Measurements from ENCODE around the gene USP31.

The USP31 gene

DNA sequence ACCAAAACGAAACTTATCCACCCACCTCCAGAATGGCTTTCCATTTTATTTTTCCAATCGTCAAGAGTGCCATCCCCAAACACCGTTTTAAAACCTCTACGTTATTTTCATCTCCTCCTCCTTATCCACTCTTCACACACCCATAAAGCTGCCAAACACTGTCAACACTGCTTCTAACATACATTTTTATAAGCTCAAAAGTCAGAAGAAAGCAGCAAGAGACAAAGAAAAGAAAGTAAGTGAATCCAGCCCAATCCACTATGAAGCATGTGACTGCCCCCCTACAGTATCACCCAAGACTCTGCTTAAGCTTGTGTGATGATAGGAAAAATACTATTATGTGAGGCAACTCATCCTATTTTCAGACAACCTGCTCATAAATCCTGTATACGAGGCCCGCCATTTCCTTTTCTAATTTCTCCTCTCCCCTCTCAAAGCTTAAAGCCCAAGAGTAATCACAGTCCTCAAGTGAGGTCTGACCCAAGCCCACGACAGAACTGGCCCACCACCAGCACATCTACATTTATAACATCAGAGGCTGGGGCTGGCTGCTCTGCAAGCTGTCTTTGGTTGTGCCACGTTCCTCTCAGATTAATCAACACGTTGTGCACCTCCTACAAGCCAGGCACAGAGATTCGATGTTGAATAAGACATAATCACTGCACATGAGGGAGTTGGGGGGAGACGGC lies 16.3 kb downstream of the USP31 start:
- peak in 10 of 56 donors; percentile 13 to 49 (median 22) for DNase-seq

DNA sequence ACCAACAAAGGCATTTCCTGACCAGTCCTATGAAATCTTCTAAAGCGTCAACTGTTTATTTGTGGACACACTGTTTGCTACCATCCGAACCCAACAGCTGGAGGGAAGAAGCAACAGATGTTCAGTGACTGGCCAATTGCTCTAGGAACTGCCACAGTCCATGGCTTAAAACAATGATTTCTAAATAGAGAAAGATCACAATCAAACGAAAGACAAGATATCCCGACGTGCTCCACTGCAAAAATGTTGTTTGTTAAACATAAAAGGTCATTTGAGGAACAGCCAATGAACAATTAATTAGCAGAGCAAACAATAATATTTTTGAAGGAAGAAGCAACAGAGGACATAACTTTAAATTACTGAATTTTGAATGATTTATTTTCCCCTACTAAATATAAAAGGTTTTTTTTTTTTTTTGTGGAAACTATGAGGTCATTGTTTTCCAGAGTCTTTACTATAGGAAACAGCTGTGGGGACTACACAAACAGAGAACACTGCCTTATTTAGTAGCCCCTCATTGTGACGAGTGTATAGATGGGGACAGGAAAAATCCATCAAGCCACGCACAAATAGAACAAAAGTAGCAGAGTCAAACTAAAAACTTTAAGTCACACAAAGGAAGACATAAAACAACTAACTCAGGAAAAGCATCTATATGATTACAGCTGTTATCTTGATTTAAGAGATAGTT lies 17.2 kb downstream of the USP31 start:
- DNase-seq, result peak in 10 of 56 donors; percentile 15 to 55 (median 26)

DNA sequence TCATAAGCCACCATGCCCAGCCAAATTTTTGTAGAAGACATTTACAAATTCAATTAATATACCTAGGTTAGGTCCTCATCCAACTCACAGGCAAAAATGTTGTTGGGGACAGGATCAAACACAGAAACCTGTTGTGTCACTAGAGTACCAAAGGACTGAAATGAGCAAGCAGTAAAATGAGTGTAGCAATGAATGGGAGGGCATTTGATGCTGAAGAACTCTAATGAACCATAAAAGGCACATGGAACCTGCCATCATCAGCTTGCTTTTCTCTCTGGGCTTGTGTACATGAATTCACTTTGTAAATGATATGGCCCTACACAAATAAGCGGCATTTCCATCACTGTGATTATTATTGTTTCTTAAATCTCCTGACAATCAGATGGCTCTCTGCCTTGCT lies 17.8 kb downstream of the USP31 start:
- no peak for DNase-seq

DNA sequence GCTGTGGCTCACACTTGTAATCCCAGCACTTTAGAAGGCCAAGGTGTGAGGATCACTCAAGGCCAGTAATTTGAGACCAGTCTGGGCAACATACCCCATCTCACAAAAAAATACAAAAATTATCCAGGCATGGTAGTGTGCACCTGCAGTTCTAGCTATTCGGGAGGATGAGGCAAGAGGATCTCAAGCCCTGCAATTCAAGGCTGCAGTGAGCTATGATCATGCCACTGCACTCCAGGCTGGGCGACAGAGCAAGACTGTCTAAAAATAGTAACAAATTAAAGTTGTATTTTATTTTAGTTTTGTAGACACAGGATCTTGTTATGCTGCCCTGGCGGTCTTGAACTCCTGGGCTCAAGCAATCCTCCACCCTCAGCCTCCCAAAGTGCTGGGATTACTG lies 18.2 kb downstream of the USP31 start:
- no peak for DNase-seq

DNA sequence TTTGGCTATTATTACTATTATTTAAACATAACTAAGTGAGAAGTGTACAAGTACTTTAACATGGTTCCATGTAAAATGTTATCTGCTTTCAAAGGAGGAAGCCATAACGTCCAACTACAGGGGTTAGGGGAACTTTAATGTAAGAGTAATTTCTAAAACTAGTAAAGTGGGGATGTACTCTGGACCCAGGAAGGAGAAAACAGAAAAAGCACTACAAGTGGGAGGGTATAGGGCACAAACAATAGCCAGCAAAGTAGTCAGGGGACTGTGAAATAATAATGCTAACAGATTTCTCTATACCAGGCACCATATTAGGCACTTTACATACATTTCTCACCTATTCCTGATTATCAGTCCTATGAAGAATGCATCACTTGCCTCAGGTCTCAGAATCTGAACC lies 19.6 kb downstream of the USP31 start:
- no peak for DNase-seq

DNA sequence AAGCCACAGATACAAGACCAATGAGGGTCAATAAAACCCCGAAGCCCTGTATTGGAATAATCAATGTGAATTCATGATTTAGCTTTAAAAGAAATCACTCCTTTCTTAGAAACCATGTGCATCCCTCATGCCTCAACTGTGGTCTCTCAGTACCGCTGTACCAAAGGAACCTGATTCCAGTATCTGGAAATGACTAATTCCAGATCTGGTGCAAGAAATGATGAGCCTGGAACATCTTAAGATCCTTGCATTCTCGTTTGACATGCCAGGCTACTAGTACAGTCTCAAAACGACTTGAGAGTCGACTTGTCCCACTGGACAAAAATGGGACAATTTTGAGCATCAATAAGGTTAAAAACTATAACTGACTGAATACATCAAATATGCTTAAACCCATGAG lies 21.2 kb downstream of the USP31 start:
- DNase-seq, result no peak

DNA sequence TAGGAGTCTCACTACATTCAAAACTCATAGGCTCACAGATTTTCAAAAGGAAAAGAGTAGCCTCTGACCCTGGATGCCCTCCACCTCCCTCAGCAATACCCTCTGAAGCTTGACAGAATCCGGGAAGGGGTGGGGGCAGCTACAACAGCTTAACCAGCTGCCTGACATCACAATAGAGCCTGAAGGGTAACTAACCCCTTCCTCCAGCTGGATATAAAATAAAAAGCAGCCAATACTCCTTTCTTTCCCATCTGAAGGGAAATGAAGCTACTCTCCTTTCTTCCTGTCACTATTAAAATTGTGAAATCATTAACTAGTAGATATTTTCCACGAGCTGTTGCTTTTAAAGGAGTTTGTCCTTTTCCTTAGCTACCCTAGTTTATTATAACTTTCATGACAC lies 24.0 kb downstream of the USP31 start:
- no peak for DNase-seq

DNA sequence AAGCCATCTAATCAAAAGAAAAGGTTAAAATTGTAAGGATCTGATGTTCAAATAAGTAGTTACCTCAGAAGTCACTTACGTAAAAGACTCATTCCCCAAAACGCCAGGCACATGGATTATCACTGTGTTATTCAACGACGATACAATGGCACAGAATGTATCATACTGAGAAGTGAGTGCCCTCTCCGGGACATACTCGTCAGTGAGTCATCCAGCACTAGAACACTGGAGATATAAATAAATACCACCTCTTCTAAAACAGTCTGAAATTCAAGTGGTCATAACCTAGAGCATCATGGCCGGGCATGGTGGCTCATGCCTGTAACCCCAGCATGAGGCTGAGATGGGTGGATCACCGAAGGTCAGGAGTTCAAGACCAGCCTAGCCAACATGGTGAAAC lies 24.9 kb downstream of the USP31 start:
- DNase-seq, result peak in 3 of 56 donors; percentile 8 to 33 (median 20)

DNA sequence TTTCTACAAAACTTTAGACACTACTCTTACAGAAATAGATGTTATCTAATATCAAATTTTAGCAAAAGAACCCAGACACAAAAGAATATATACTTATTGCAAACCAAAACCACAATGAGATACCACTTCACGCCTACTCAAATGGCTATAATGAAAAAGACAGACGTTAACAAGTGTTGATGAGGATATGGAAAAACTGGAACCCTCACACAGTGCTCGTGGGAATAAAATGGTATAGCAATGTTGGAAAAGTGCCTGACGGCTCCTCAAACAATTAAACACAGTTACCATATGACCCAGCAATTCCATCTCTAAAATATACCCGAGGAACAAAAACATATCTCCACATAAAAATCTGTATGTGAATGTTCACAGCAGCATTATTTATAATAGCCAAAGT lies 27.1 kb downstream of the USP31 start:
- no peak for DNase-seq

DNA sequence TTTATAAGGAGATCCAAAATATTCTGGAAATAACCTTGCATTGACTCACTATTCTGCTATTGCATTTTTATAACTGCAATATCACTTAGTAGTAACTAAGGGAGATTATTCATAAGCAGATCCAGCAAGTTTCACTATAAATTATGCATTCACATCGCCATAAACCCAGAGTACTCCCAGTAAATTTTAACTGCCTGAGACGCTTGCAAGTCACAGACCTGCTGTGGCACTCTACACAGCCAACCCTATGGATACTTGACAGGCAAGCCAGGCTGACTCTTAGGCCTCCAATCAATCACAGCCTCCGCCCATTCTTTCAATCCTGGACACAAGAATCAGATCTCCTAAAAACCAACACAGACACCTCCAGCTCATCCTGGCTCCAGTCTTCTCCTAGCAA lies 28.2 kb downstream of the USP31 start:
- DNase-seq, result no peak

DNA sequence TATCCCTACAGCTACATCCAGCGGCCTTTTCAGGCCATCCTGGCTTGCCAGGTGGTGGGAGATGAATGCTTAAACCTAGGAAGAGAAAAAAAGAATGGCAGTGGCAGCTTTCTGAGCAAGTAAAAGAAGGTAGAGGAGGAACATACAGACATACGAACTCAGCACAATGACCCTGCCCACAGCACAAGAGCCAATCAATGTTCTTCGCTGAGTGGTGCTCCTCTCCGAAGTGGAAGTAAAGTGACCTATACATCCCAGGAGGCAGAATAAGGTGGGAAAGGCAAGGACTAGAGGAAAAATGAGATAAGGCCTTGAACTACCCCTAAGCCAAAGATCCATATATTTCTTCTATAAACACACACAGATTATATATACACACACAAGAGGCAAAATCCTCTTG lies 28.7 kb downstream of the USP31 start:
- DNase-seq, result no peak

DNA sequence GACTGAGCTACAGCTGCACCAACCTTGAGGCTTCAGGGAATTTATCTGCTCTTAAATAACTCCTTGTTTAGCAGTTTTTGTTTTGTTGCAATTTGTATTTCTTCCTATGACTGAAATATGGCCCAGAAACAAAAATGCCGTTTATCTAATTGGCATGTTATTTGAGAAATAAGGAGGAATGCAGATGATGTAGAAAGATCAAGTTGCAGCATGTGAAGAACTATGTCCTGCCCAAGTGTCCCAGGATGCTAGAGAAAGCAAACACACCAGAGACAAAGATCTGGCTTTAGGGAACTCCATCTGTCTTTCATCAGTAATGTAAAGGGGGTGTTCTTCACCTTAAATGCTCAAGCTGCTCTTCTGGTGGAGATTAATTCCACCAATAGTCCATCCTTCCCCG lies 29.7 kb downstream of the USP31 start:
- no peak for DNase-seq

DNA sequence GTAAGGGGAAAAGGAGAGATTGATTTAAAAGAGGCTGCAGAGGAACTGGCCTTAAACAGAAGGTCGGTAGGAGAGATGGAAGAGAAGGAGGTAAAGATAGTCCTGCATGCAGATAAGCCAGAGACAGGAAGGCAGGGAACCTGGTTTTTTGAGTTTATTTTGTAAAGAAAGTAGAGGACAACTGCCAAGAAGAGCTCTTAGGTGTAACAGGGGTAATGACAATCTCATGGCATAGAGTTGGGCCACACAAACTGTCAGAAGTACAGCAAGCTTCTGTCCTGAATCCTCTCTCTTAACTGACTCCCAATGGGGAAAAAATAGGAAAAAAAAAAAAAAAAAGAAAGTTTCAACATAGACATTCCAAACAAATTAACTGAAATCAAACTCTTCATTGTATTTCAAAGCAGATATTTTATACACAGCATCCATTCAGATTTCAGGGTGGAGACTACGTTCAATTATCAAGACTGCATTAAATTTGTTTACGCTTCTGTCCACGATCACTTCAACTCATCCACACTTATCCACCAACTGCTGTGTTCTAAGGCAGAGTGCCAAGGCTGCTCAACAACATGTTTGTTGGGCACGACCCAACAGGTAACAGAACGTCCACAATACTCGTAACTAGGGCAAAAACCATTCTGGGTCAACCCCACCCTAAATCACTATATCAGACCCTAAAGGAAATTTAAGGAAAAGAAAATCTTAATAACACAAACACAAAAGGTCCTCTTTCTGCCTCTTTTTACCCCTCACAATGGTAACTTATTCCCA lies 34.9 kb downstream of the USP31 start:
- no peak for DNase-seq

DNA sequence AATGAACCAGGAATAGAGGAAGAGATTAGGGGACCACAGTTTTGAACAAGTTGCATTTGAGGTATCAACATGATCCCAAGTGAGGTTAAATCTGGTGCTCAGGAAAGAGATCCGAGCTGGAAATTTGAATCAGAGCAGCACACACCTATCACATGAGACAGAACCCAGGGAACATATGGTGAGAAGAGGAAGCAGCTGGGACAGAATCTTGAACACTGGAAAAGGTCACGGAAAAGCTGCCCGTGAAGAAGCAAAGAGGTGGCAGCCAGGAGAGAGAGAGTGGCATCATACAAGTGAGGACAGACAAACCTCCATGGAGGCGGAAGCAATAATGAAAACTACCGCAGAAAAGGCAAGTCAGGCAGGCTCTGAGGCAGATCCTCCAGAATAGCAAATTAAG lies 36.1 kb downstream of the USP31 start:
- DNase-seq, result no peak

DNA sequence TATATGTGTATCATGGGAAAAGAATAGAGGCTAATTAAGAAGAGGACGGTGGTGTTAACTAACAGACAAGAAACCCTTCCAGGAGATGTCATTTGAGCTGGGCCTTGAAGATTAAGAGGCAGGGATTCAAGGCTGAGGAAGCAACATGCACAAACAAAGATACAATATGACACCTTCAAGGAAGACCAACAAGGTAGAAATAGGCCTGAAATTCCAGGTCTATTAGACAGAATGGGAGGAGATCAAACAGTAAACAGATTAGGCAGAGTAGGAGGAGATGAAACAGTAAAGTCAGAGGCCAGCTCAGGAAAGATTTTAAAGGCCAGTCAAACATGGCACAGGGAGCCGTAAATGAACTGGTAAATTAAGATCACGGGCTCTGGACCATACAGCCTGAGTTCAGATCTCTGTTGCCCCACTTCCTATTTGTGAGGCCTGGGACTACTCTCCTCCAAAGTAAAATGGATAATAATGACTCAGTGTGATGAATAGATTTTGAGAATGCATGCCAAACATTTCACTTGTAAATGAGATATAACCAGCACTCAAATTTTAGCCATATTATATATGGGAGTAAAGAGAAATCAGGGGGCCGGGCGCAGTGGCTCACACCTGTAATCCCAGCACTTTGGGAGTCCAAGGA lies 38.9 kb downstream of the USP31 start:
- DNase-seq, result no peak

DNA sequence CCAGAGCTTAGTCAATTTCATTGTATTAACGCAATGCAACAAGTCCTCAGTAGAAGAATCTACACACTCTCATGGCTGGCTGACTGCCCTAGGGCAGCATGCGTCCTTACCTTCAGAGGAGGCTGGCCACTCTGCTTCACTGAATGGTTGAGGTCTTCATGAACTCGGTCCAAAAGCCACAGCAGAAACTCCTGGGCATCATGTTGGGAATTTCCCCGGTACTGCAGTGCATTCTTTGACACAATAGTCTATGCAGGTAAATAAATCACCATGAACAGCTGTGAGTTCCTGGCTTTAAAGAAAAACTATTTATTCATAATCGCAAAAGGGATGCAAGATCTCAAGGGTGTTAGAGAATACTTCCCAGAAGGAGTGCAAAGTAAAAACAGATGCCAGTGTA lies 41.3 kb downstream of the USP31 start:
- no peak for DNase-seq

DNA sequence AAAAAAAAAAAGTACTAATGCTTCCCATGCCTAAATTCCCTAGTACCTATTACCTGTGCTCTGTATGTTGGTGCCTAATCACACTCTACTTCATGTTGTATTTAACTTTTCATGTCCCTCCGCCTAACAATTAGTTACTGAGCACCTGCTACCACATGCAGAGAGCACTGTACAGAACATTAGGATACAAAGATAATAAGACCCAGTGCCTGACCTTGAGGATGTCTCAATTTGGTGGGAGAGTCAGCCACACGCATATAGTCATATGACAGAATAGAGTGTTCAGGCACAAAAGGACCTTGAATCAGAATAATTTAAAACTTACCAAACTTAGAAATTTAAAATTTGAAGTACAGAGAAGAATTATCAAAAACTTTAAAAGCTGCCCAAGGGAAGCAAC lies 42.1 kb downstream of the USP31 start:
- no peak for DNase-seq

DNA sequence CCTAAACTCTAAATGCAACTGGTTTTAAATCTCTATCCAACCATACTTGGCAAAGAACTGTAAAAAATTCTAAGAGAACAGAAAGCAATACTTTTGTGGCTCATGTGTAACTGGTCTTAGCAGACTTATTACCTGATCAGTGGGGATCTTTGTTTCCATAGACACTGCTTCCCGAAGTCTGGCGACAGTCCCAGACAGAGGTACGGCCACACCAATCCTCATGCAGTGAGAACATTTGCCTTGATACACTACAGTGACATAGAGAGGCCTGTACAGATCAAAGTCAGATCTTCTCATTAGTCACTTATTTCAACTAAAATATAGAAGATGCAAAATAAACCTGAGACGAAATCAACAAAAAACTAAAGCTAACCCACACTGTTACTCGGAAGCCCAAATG lies 43.9 kb downstream of the USP31 start:
- DNase-seq, result no peak

DNA sequence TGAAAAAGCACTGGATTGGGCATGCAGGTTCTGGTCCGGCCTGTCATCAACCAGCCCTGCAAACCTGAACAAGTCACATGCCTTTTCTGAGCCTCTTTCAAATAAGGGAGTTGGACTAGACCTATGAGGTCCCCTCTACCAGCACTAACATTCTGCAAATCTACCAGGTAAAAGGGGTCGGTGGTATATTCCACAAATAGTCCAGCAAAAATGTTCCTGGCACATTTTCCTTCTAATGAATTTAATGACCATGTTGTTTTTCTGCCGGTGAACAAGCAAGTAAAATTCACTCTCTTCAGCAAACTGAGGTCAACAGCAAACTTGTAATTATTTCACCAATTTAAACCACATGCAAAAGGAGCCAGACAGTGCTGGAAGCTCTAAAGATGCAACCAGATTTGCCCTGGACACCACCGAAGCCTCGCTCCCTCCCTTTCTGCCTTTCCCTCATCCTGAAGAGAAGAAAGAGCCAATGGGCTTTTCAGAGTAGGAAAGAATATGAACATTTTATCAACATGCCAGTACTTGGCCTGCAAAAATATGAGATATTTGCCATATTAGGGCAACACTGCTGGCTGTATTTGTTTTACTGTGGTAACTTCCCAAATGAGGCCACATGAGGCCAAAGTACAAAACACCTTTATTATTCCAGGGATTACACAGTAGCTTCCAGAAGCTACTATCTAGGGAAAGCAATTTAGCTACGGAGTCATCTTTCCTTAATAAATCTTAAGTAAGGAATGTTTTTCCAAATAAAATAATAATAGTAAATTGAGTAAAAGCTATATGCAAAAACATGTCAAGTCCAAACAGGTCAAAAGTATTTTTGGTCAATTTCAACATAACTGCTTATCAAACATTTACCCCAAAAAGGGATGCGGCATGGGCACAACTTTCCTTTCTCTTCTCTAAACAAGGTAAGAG lies 45.0 kb downstream of the USP31 start:
- DNase-seq, result no peak

DNA sequence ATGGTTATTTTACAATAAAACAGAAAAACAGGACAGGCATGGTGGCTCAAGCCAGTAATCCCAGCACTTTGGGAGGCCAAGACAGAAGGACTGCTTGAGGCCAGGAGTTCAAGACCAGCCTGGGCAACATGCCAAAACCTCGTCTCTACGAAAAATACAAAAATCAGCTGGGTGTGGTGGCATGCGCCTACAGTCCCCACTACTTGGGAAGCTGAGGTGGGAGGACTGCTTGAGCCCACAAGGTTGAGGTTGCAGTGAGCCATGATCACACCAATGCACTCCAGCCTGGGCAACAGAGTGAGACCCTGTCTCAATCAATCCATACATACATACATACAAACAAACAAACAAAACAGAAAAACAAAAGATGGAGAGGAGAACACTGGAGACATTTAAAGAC lies 45.6 kb downstream of the USP31 start:
- DNase-seq, result no peak

DNA sequence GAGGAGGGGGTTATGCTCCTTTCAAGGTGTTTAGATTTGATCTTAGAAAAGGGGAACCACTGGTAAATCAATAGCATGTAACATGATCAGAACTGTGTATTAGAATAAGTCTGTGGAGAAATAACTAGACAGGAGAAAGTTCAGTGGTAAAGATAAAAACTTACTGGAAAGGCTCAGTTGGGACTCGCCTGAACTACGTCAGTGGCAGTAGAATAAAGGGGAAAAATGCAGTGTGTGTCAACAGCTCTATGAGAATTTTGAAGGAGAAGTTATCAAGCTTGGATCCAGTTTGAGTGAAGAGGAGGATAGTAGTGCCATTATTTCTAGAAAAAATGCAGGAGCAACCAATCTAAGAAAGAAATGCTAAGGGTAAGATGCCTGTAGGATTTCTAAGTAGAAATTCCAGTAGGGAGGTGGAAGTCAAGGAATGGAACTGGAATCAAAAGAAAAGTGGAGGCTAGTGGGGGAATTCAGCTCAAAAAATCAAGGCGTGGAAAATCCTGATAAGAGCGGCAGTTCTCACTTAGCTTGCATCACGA lies 48.2 kb downstream of the USP31 start:
- no peak for DNase-seq

Data from amygdala (tissue), 56 donors.